Measurements from ENCODE around the gene UBE2E2.

The UBE2E2 gene

DNA sequence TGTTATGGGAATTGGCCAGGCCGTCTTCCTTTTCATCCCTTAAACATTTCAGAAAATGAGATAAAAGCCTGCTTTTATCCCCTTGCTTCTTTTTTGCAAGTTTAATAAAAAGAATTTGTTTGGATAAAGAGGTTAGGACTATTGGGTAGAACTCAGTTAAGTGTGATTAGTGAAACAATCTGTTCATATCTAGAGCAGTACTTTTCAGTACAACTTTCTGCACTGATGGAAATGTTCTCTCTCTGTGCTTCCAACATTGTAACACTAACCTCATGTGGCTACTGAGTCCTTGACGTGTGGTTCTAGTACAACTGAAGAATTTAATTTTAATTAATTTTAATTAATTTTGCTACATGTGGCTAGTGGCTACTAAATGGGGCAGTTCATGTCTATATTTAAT is 246.9 kb downstream of the UBE2E2 start:
- DNase-seq: no peak

DNA sequence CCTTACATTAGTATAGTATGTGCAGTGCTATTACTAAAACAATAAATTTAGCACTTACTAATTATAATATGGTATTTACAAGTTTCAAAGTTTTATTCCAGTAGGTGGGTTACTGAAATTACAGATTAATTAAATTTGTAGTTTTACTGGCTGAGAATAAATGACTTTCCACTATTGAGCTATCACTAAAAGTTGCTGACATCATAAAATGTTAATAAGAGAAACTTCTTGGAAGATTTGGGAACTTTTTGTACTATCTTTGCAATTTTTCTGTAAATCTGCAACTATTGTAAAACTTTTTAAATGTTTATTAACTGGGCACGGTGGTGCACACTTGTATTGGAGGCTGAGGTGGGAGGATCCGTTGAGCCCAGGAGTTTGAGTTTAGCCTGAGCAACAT is 247.7 kb downstream of the UBE2E2 start:
- no peak for DNase-seq

- DNase-seq: no peak
These were observed 249.3 kb downstream of the UBE2E2 start for GRCh38 chr3:23452408-23452807.

GRCh38 chr3:23455084-23455483 is 252.0 kb downstream of the UBE2E2 start:
- no peak for DNase-seq

DNA sequence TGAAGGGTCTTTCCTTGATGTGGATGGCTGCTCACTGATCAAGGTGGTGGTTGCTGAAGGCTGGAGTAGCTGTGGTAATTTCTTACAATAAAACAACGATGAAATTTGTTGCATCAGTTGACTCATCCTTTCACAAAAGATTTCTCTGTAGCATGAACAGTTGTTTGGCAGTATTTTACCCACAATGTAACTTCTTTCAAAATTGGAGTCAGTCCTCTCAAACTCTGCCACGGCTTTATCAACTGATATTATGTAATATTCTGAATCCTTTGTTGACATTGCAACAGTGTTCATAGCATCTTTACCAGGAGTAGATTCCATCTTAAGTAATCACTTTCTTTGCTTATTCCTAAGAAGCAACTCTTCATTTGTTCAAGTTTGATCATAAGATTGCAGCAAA is 252.6 kb downstream of the UBE2E2 start:
- DNase-seq: no peak

GRCh38 chr3:23457697-23458096 is 254.6 kb downstream of the UBE2E2 start:
- no peak for DNase-seq

DNA sequence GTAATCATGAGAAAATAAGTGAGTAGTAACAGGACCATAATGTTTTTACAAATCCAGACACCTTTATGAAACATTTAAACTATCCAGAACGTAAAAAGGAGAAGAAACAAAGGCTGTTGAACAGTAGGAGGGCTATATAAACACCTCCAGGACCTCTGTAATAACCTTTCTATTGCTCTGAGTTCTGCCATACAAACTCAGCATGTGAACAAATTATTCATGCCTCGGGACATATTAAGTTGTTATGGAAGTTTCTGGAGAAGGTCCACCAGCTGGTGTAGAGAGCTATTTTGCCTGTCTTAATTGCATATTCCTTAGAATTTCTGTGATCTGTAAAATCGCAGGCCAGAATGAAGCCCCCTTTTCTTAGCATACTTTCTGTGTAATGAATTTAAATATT is 256.3 kb downstream of the UBE2E2 start:
- DNase-seq: no peak

DNA sequence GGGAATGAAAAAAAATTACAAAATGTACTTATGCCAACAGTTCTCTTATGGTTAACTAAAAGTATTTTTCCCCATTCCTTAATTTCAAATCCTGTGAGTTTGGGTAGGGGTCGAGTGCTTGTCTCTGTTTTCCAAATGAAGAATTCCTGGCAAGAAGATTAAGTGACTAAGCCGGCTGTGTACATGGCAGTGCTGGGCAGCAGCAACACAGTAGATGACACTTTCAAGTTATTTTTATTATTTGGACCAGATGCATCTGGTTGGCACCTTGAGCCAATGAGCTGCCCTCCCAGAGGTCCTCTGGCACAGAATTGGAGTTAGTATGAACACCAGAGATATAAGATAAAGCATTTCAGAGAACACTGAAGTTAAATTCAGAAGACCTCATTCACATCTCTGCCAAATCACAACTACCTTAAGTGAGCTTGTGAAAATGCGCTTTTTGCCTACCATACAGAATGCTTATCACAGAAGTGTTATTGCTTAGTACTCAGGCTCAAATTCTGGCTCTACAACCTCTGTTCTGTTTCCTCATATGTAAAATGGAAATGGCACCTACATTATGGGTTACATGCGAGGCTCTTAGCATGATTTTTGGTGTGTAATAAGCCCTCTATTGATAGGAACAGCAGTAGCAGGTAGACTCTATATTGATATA is 256.9 kb downstream of the UBE2E2 start:
- no peak for DNase-seq

DNA sequence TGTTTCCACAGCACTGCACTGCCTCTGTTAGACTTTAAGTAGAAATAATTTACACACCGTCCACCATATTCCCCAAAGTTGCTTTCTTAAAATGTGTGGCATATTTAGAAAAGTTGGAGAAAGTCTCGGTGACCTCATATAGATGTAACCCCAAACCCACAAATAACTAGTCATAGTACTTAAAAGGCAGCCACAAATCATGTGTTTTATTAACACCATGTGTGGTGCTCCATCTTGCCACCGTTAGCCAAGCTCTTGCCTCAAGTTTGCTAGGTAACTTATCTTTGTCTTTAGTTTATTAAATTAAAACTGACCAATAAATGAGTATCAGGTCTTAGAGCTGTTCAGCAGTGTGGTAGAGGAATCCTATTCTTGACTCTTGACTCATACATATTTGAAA is 257.9 kb downstream of the UBE2E2 start:
- DNase-seq: no peak

DNA sequence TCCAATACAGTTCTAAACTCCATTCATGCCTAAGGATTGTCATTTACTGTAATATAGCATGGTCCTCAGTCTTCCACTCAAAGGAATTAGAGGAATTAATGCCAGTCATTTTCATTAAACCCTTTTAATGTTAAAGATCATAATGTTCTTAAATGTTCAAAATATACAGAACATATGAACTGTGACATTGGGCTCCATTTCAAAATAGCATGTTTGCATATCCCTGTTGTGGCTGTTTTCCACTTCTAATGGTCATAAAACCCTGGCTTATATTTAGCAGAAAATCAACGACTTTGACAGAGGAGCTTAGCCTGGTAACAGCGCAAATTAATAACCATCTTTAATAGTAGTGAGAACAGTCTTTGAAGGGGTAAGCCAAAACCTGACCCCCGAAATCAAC is 260.7 kb downstream of the UBE2E2 start:
- no peak for DNase-seq

DNA sequence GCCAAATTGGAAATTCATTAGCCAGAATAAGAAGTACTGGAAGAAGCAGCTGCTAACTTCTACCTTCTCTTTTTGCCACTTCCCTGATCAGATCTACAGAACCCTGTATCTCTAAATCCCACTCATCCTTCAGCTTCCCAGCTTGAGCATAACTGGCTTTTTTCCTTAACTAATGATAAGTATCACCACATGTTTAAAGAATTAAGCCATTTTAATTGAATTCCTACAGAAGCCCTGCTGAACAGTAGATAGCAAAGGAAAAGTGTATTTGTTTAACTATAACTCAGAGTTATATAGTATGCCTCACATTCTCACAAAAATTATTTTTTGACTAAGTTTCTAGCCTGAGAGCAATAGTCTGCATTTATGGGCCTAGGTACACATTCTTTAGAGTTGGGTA is 262.4 kb downstream of the UBE2E2 start:
- DNase-seq: no peak

- DNase-seq: no peak
These were observed 265.1 kb downstream of the UBE2E2 start for GRCh38 chr3:23468203-23468602.

DNA sequence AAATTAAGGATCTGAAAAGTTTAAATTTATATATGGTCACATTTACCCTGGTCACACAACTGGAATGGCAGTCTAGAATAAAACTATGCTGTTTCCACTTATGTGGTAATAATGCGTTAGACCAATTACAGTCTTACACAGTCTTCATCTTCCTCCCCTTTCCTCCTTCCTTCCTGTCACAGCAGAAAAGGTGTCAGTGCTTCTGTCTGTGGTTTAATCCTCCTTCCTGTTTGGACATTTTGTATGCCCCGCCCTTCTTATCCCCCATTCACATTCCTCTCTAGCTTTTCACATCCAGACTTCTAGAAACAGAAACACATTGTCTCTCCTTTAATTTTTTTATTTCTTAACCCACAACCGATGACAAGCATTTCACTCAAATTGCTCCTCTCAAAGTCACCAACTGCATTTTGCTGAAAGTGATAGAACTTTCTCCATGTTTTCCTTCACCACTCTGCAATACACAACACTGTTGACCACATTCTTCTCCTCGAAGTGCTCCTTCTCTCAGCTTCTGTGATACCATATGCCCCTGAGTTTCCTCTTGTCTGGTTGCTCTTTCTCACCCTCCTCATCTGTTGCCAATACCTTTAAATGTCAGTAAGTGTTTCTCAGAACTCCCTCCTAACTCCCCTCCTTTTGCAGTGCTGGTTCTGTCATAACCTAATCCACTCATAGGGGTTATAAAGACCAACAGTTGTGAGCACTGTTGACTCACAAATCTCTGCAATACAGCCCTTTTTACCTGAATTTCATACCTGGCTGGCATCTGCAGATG is 271.6 kb downstream of the UBE2E2 start:
- DNase-seq: no peak

GRCh38 chr3:23475446-23475845 is 272.3 kb downstream of the UBE2E2 start:
- DNase-seq: no peak

- no peak for DNase-seq
These were observed 275.9 kb downstream of the UBE2E2 start for GRCh38 chr3:23479026-23479425.

- DNase-seq: no peak
These were observed 276.6 kb downstream of the UBE2E2 start for GRCh38 chr3:23479615-23480328.

DNA sequence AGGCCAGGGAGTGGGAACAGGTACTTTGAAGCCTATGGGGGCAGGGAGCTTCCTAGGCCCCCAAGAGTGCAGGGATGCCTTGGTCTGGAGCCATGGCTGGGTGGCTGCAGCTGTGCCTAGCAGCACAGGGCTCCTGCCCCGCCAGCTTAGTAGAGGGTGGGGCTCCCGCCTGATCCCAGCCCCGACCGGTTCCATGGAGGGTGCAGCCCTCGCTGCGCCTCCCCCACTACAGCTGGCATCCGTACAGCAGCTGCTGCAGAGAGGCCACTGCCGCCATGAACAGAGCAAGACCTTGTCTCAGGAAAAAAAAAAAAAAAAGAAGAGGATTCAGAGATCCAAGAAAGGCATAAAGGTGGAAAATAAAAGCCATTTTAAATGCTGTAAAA is 277.2 kb downstream of the UBE2E2 start:
- DNase-seq: no peak

- no peak for DNase-seq
These were observed 278.0 kb downstream of the UBE2E2 start for GRCh38 chr3:23481011-23481615.

- DNase-seq: no peak
These were observed 278.6 kb downstream of the UBE2E2 start for GRCh38 chr3:23481616-23482278.

DNA sequence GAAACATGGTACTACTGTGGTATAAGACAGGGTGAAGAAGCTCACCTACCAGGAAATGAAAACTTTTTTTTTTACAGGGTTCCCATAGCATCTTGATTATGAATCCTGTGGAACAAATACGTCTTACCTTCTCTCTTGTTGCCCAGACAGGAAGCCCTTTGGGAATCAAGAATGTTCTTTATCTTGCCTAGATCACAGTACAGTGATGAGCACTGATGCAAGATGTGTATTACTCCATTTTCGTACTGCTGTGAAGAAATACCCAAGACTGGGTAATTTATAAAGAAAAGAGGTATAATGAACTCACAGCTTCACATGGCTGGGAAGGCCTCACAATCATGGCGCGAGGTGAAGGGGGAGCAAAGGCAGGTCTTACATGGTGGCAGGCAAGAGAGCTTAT is 281.3 kb downstream of the UBE2E2 start:
- no peak for DNase-seq

GRCh38 chr3:23485922-23486321 is 282.8 kb downstream of the UBE2E2 start:
- DNase-seq: no peak

DNA sequence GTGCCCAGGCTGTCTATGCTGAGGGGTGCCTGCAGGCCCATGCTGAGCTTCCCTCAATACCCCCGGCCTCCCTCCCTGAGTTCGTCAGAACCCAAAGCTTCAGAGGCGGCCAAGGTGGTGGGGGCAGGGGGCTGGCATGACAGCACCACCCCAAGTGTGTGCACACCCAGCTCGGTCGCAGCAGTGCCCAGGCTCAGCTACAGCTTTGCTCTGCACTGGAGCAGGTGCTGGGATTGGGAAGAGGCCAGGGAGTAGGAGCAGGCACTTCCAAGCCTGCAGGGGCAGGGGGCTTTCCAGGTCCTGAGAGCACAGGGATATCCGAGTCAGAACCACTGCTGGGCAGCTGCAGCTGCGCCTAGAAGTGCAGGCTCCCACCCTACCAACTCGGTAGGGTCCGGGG is 283.9 kb downstream of the UBE2E2 start:
- DNase-seq: no peak

GRCh38 chr3:23488618-23489017 is 285.5 kb downstream of the UBE2E2 start:
- DNase-seq: no peak
